Esophagus muscularis mucosa (tissue), 4 donors: Measurements from ENCODE around the gene UBE4B. TPM values are rescaled to one million over a fixed set of nuclear protein-coding genes. Genes with fewer than 3 reads are reported as not detected.

Source experiments
- DNase-seq: peaks from one replicate; pipeline ENCODE4 v3.0.0-alpha.2; 2017; ENCODE audit errors: extremely low spot score
- H3K27ac ChIP-seq, 4 donors: fragments of 200-600 bp; sonication (generic); replicated peaks in 1 of 4; 1 replicate in 3 of 4; 2 replicates in 1 of 4; pipeline ENCODE4 v1.5.1; 2016 to 2019; ENCODE audit warnings: mild to moderate bottlenecking in 1 of 4
- H3K27me3 ChIP-seq, 4 donors: fragments of 200-600 bp; sonication (generic); one replicate each; pipeline versions ENCODE4 v1.5.1 to v1.6.0; 2016 to 2019
- H3K36me3 ChIP-seq, 4 donors: fragments of 200-600 bp; sonication (generic); one replicate each; pipeline ENCODE4 v1.5.1; 2016 to 2019
- H3K4me1 ChIP-seq, 4 donors: fragments of 200-600 bp; sonication (generic); one replicate each; pipeline ENCODE4 v1.5.1; 2016 to 2019
- H3K4me3 ChIP-seq, 4 donors: fragments of 200-600 bp; sonication (generic); 1 replicate in 2 of 4; 2 replicates in 2 of 4; pipeline ENCODE4 v1.5.1; 2016 to 2019; ENCODE audit warnings: mild to moderate bottlenecking in 4 of 4, moderate library complexity in 1 of 4
- H3K9me3 ChIP-seq, 4 donors: fragments of 200-600 bp; sonication (generic); 1 replicate in 3 of 4; 2 replicates in 1 of 4; pipeline ENCODE4 v1.5.1; 2016 to 2019
- EP300 ChIP-seq: sonication (generic); formaldehyde crosslinking; IDR thresholded peaks from one replicate; pipeline ENCODE4 v1.6.1; 2017; ENCODE audit warnings: antibody characterized with exemption
- POLR2A ChIP-seq: fragments of 450-650 bp; IDR thresholded peaks from one replicate; pipeline ENCODE4 v1.6.1; 2017; ENCODE audit warnings: antibody characterized with exemption, moderate library complexity, mild to moderate bottlenecking, low read depth
- POLR2AphosphoS5 ChIP-seq, 2 donors: sonication (generic); formaldehyde crosslinking; IDR thresholded peaks; one replicate each; pipeline ENCODE4 v1.6.1; 2017; ENCODE audit warnings: antibody characterized with exemption in 2 of 2
- whole genome bisulfite sequencing: methylation state at CpG from one replicate; pipeline ENCODE4 v1.1.5; 2018; 5-methylcytosine and 5-hydroxymethylcytosine counted together
- intact Hi-C: fragments of 100-400 bp; cut with DNase I; formaldehyde crosslinking; loops from one replicate; pipeline ENCODE4 v1.15.1; 2023
- total RNA-seq, 4 donors: library from RNA; depleted of rRNA; stranded (reverse); fragments of >200 nt; gene quantifications; one replicate each; pipeline versions ENCODE4 v1.1.0 to v1.2.1, GENCODE V29; 2016
- TF ChIP-seq, protein P1 (sequence below), 3 experiments: fragments of 200-600 bp in 2 of 3; fragments of 450-650 bp in 1 of 3; sonication (generic) in 2 of 3; IDR thresholded peaks; one replicate each; pipeline ENCODE4 v1.5.1; 2017 to 2019; ENCODE audit warnings: antibody characterized with exemption in 3 of 3, mild to moderate bottlenecking in 2 of 3, moderate library complexity in 1 of 3

Gene UBE4B
- total RNA-seq, 4 donors from 2014 or later = 58.6 to 110 (median 85.5) TPM

DNA sequence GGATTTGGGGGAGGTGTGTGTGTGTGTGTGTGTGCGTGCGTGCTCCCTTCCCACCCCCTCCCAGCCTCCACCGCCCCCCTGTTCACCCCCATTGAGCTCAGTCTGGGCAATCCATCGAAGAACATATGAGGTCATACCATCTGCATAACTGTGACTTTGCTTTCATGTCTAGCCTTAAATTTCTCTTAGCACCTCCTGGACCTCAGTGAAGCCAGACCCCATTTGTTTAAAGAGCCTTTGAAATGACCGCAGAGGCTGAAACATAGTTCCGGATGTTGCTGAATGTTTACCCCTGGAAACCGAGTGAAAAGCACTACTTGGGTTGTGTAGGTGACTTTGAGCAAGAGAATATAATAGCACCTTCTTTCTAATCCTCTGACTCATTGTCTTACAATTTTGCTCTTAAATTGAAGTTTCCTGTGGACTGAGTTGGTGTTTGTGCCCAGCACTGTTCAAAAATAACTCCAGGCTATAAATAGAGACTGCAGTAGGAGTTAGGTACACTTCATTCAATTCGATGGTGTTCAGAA is 75.4 kb downstream of the UBE4B start:
- WGBS = 47% methylated on average over 8 of the region's 8 CpGs
- peak overlapping the region; percentile 82 to 90 (median 84) for H3K27ac ChIP-seq
- no peaks in the 10 kb centered on the region for H3K9me3 ChIP-seq
- peaks cover 29 to 56% (median 46%) of the 10 kb centered on the region in 4 donors for H3K4me1 ChIP-seq
- H3K27me3 ChIP-seq = no peaks in the 10 kb centered on the region
- TF ChIP-seq, protein P1, sequence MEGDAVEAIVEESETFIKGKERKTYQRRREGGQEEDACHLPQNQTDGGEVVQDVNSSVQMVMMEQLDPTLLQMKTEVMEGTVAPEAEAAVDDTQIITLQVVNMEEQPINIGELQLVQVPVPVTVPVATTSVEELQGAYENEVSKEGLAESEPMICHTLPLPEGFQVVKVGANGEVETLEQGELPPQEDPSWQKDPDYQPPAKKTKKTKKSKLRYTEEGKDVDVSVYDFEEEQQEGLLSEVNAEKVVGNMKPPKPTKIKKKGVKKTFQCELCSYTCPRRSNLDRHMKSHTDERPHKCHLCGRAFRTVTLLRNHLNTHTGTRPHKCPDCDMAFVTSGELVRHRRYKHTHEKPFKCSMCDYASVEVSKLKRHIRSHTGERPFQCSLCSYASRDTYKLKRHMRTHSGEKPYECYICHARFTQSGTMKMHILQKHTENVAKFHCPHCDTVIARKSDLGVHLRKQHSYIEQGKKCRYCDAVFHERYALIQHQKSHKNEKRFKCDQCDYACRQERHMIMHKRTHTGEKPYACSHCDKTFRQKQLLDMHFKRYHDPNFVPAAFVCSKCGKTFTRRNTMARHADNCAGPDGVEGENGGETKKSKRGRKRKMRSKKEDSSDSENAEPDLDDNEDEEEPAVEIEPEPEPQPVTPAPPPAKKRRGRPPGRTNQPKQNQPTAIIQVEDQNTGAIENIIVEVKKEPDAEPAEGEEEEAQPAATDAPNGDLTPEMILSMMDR (IDR thresholded peaks at IDR 0.05) = no peak
- peak; percentile 36 for TF ChIP-seq POLR2AphosphoS5 (IDR thresholded peaks at IDR 0.05)
- no peak for DNase-seq
- H3K4me3 ChIP-seq = peak overlapping the region in 3 of 4 donors; percentile 5 to 17 (median 11)
- intact Hi-C loops = loop anchor here (2.0 to 5.0 kb wide), 2 partner anchors 15 to 76 kb away; partner anchors contain the start of gene UBE4B
- H3K36me3 ChIP-seq = peaks cover 17 to 65% (median 45%) of the 10 kb centered on the region in 4 donors

DNA sequence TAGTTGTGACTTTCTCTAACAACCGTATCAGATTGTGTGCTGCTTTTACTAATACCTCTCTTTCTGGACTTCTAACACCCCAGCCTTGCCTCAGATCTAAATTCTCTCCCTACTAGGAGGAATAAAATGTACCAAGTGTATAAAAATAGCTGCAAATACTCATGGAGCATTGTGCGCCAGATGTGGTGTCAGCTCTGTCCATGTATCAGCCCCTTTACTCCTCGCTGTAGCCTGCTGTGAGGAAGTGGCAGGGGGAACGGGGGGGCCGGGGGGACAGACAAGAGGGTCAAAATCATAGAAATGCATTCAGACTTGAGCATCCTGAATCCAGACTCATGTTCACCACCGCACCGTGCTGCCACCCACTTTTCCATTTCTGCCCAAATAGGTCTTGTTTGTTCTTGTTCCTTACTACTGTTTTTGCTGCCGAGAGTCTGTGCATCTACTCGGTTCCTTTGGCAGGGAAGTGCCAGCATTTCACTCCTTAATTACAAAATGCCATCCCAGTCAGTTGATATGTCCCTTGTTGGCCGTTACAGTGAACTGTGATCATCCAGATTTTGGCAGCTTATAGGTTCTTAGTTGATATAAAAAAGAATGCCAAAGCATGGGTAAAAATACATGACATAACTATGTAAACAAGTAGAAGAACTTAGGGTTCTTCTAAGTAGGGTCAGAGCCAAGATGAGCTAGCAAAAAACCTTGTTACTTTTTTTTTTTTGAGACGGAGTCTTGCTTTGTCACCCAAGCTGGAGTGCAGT is 76.4 kb downstream of the UBE4B start:
- Histone ChIP-seq H3K4me3 (peak overlapping the region; percentile 3 to 17 (median 8)), H3K27ac (peak overlapping the region; percentile 82 to 90 (median 84)), H3K27me3 (no peaks in the 10 kb centered on the region), H3K4me1 (peaks cover 29 to 56% (median 46%) of the 10 kb centered on the region in 4 donors), H3K9me3 (no peaks in the 10 kb centered on the region), H3K36me3 (peaks cover 8 to 62% (median 35%) of the 10 kb centered on the region in 4 donors)
- DNase-seq = no peak
- intact Hi-C loops = loop anchor here (2.0 to 5.0 kb wide), 2 partner anchors 14 to 77 kb away; partner anchors contain the start of gene UBE4B
- TF ChIP-seq EP300 (peak; percentile 23), POLR2AphosphoS5 (IDR thresholded peaks at IDR 0.05) (peak; percentile 8 to 30), POLR2A (no peak)
- TF ChIP-seq, protein P1 (IDR thresholded peaks at IDR 0.05) = no peak
- 45% methylated on average over 11 of the region's 11 CpGs for WGBS

DNA sequence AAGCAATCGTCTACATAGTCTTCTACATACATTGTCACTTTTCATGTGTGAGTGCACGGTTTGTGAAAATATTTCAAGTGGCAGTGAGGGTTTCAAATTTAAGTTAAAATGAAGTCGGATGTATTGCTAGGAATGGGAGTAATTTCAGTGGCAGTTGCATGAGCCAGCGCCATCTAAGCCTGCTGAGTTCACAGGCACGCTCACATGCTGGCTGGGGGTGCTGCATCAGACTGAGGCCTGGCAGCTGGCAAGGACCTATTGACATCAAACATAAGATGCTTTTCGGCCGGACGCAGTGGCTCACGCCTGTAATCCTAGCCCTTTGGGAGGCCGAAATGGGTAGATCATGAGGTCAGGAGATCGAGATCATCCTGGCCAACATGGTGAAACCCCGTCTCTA is 80.7 kb downstream of the UBE4B start:
- WGBS = 92% methylated on average over 12 of the region's 12 CpGs
- TF ChIP-seq, protein P1 (IDR thresholded peaks at IDR 0.05) = no peak
- TF ChIP-seq EP300 = no peak
- TF ChIP-seq POLR2AphosphoS5 (IDR thresholded peaks at IDR 0.05) = no peak
- TF ChIP-seq POLR2A = no peak
- Histone ChIP-seq H3K36me3 (peaks cover 0 to 68% (median 22%) of the 10 kb centered on the region in 4 donors), H3K4me3 (no peak overlapping the region), H3K4me1 (peaks cover 8 to 39% (median 35%) of the 10 kb centered on the region in 4 donors), H3K27ac (no peak overlapping the region), H3K27me3 (no peaks in the 10 kb centered on the region), H3K9me3 (no peaks in the 10 kb centered on the region)
- no peak for DNase-seq
- intact Hi-C loops = no loop called here

DNA sequence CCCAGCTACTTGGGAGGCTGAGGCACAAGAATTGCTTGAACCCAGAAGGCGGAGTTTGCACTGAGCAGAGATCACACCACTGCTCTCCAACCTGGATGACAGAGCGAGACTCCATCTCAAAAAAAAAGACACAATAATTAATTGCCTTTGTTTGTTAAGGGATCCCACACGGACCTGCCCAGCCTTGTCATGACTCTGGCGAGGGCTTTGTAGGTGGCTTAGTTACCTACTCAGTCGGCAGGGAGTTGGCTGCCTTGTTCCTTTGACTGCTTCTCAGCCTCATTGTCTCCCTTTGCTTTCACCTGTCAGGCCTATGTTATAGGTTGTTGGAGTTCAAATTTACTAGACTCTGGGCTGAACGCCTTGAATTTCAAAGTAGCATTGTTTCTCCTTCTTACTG is 82.0 kb downstream of the UBE4B start:
- Histone ChIP-seq H3K4me1 (peaks cover 5 to 36% (median 29%) of the 10 kb centered on the region in 4 donors), H3K27ac (no peak overlapping the region), H3K9me3 (no peaks in the 10 kb centered on the region), H3K27me3 (no peaks in the 10 kb centered on the region), H3K4me3 (no peak overlapping the region), H3K36me3 (peaks cover 4 to 77% (median 30%) of the 10 kb centered on the region in 4 donors)
- DNase-seq = no peak
- intact Hi-C loops = no loop called here
- WGBS = 95% methylated on average over 6 of the region's 6 CpGs
- TF ChIP-seq, protein P1 (IDR thresholded peaks at IDR 0.05) = no peak
- no peak for TF ChIP-seq EP300
- no peak for TF ChIP-seq POLR2A
- no peak for TF ChIP-seq POLR2AphosphoS5 (IDR thresholded peaks at IDR 0.05)
